ENCODE measurements around the gene SLC16A3. TPM values are rescaled to one million over a fixed set of nuclear protein-coding genes. Genes with fewer than 3 reads are reported as not detected.

Gene SLC16A3
- 10 to 100 TPM; 10.5 to 36.0 (median 21.4) TPM for total RNA-seq

GRCh38 chr17:82228842-82229697 is at the start of gene SLC16A3:
Gene SLC16A3, plus strand, starts transcription at chr17:82229042. Its CDS starts 6,967 bp downstream, at chr17:82236009.
- no peak for DNase-seq (ENCODE audit: low spot score in 2 of 2)
- peak; percentile 46 to 78 for TF ChIP-seq POLR2A (IDR thresholded peaks at IDR 0.05)
- TF ChIP-seq EP300 (IDR thresholded peaks at IDR 0.05): no peak
- Histone ChIP-seq H3K4me1 (peaks cover 0 to 52% (median 29%) of the 10 kb centered on the region in 4 donors), H3K27ac (peak within 1 kb of the TSS; percentile 69 to 95 (median 94)), H3K9me3 (no peaks in the 10 kb centered on the region), H3K36me3 (no peaks in the 10 kb centered on the region), H3K4me3 (peak within 1 kb of the TSS; percentile 34 to 73 (median 68)), H3K27me3 (peaks cover 0 to 14% of the 10 kb centered on the region in 2 donors)
- 14 to 16% methylated on average over 25 to 43 of the region's 105 CpGs for WGBS, 2 donors

DNA sequence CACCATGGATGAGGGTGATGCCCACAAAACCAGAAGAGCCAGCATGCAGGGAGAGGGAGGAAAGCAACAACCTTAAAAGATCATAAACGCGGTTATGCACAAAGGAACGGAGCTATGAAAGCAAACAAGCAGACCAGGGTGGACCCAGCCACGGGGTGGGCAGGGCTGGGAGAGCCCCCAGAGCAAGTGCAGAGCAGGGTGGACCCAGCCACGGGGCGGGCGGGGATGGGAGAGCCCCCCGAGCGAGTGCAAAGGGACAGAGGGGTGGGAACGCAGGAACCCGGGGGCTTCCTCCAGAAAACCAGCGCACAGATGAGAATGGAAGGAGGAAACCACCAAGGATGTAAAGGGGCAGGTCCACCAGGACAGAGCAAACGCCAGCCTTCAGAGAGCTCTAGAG is 49.4 kb upstream of the SLC16A3 start:
- peaks cover 0 to 92% (median 0%) of the 10 kb centered on the region in 3 donors for H3K36me3 ChIP-seq
- H3K9me3 ChIP-seq: no peaks in the 10 kb centered on the region
- TF ChIP-seq EP300 (IDR thresholded peaks at IDR 0.05): no peak
- TF ChIP-seq POLR2A (IDR thresholded peaks at IDR 0.05): no peak
- TF ChIP-seq CTCF (IDR thresholded peaks at IDR 0.05): no peak
- no peak for DNase-seq (ENCODE audit: low spot score in 2 of 2)
- no peak overlapping the region for H3K27ac ChIP-seq
- no peak overlapping the region for H3K4me3 ChIP-seq
- WGBS, 2 donors: 91 to 92% methylated on average over 13 of the region's 13 CpGs
- no peaks in the 10 kb centered on the region for H3K4me1 ChIP-seq
- no peaks in the 10 kb centered on the region for H3K27me3 ChIP-seq

GRCh38 chr17:82179946-82180475 is 48.8 kb upstream of the SLC16A3 start:
- no peak overlapping the region for H3K4me3 ChIP-seq
- H3K36me3 ChIP-seq: peaks cover 0 to 93% (median 0%) of the 10 kb centered on the region in 3 donors
- TF ChIP-seq CTCF (IDR thresholded peaks at IDR 0.05): no peak
- TF ChIP-seq EP300 (IDR thresholded peaks at IDR 0.05): no peak
- no peak for TF ChIP-seq POLR2A (IDR thresholded peaks at IDR 0.05)
- H3K4me1 ChIP-seq: no peaks in the 10 kb centered on the region
- DNase-seq (ENCODE audit: low spot score in 2 of 2): no peak
- WGBS, 2 donors: 89 to 91% methylated on average over 10 of the region's 10 CpGs
- H3K27me3 ChIP-seq: no peaks in the 10 kb centered on the region
- H3K27ac ChIP-seq: no peak overlapping the region
- H3K9me3 ChIP-seq: no peaks in the 10 kb centered on the region

DNA sequence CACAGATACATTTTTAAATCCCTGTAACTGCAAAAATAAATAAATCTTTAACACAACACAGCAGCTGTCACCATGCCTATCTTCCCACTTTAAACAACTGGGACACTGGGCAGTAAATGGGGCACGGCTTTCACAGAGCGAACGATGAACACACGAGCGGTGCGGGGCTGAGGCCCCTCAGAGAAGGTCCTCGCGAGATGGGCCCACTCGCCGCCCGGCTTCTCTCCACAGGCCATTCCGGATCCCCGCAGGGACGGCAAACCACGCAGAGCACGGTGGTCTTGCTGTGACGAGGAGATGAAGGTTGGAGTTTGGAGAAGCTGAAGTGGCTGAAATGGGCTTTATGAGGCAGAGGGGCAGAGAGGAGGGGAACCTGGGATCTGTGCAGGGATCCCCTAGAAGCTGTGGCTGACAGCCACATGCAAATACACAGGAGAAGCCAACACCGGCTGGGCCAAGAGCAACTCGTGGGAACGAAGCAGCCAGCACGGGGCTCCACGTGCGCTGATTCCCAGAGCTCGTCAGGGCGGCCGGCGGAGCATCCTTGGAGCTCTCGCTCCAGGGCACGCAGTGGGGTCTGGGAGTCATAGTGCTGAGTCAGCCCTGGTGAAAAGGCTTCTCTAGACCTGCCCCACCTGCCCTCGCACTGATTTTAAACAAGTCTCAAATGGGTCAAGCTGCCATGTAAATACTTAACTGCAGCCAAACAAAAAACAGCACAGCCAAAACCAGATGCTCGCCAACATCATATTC is 47.9 kb upstream of the SLC16A3 start:
- WGBS, 2 donors: 92 to 93% methylated on average over 27 to 30 of the region's 31 CpGs
- Histone ChIP-seq H3K27me3 (no peaks in the 10 kb centered on the region), H3K27ac (no peak overlapping the region), H3K4me1 (no peaks in the 10 kb centered on the region), H3K36me3 (peaks cover 0 to 96% (median 0%) of the 10 kb centered on the region in 3 donors), H3K4me3 (no peak overlapping the region), H3K9me3 (no peaks in the 10 kb centered on the region)
- DNase-seq (ENCODE audit: low spot score in 2 of 2): no peak
- no peak for TF ChIP-seq CTCF (IDR thresholded peaks at IDR 0.05)

- no peak for DNase-seq (ENCODE audit: low spot score in 2 of 2)
Observed at GRCh38 chr17:82184761-82185160, 44.1 kb upstream of the SLC16A3 start.

More at GRCh38 chr17:82184761-82185160, 44.1 kb upstream of the SLC16A3 start:
- Histone ChIP-seq H3K27me3 (no peaks in the 10 kb centered on the region), H3K36me3 (peaks cover 0 to 76% (median 0%) of the 10 kb centered on the region in 3 donors), H3K4me1 (no peaks in the 10 kb centered on the region), H3K27ac (no peak overlapping the region), H3K4me3 (no peak overlapping the region), H3K9me3 (no peaks in the 10 kb centered on the region)
- no peak for TF ChIP-seq EP300 (IDR thresholded peaks at IDR 0.05)
- TF ChIP-seq POLR2A (IDR thresholded peaks at IDR 0.05): no peak
- no peak for TF ChIP-seq CTCF (IDR thresholded peaks at IDR 0.05)
- WGBS, 2 donors: 80 to 81% methylated on average over 5 of the region's 5 CpGs
